Right cardiac atrium (tissue), 5 donors: ENCODE results near the gene PDE4D. TPM values are rescaled to one million over a fixed set of nuclear protein-coding genes. Genes with fewer than 3 reads are reported as not detected.

Experiments
- ATAC-seq, 2 donors: fragments of 200-7000 bp; cut with Tn5 transposase; one replicate each; pipeline versions ENCODE4 v1.8.0 to v1.9.1; 2020; ENCODE audit warnings: moderate library complexity in 2 of 2, mild to moderate bottlenecking in 1 of 2
- DNase-seq, 3 donors: peaks; one replicate each; pipeline ENCODE4 v3.0.0-alpha.2; 2020
- H3K27ac ChIP-seq: one replicate; pipeline ENCODE4 v1.5.1; 2013; ENCODE audit warnings: mild to moderate bottlenecking, low read length, control low read depth, moderate library complexity
- H3K27me3 ChIP-seq: one replicate; pipeline ENCODE4 v1.6.1; 2013; ENCODE audit not compliant: control insufficient read depth, insufficient read depth
- H3K4me1 ChIP-seq: one replicate; pipeline ENCODE4 v1.6.1; 2013; ENCODE audit warnings: low read length; ENCODE audit not compliant: control insufficient read depth, insufficient read depth
- H3K4me3 ChIP-seq: one replicate; pipeline ENCODE4 v1.5.1; 2013; ENCODE audit warnings: low read length, control low read depth
- H3K9me3 ChIP-seq: one replicate; pipeline ENCODE4 v1.6.1; 2013; ENCODE audit warnings: low read length; ENCODE audit not compliant: control insufficient read depth
- WGBS: extraction: QIAGEN DNeasy Blood & Tissue Kit; methylation state at CpG from one replicate; pipeline ENCODE4 v1.1.7; 2013; 5-methylcytosine and 5-hydroxymethylcytosine counted together
- intact Hi-C, 4 donors: fragments of 100-400 bp; cut with DNase I; formaldehyde crosslinking; loops; one replicate each; pipeline versions ENCODE4 v1.11.0 to v1.14.0; 2022 to 2023
- polyA plus RNA-seq: library from polyadenylated mRNA; stranded (reverse); fragments of 200-250 nt; gene quantifications from one replicate; pipeline ENCODE4 v1.2.3, GENCODE V29; 2013
- total RNA-seq, 4 donors: library from RNA; stranded (reverse); fragmentation: NEBNext Ultra II Directional; extraction: Animal tissue kit (Norgen Biotek cat#: 25700); gene quantifications; one replicate each; pipeline ENCODE4 v1.2.1, GENCODE V29; 2021
- donor health status: healthy with polysubstance abuse.
- donor health status: DM: no; HTN: yes; CAD: no.
- donor health status: DM: no; HTN: no; CAD: no.
- donor health status: DM: no; HTN: yes; CAD: no; lungs with severe emphysema.
- donor health status: DM: yes; HTN: yes; CAD: no.

Gene PDE4D
- total and polyA plus RNA-seq, 5 donors, result 13.2 to 104 (median 38.8) TPM

GRCh38 chr5:59241119-59241518 lies 652.4 kb downstream of the PDE4D start:
- 94% methylated on average over 1 of the region's 1 CpG for WGBS
- intact Hi-C loops, result no loop called here
- peaks cover 14% of the 10 kb centered on the region for H3K4me1 ChIP-seq

GRCh38 chr5:59238126-59238902 lies 655.2 kb downstream of the PDE4D start:
- no peaks in the 10 kb centered on the region for H3K9me3 ChIP-seq
- ATAC-seq (no peak), DNase-seq (no peak)
- H3K4me3 ChIP-seq, result no peak overlapping the region
- peaks cover 9% of the 10 kb centered on the region for H3K4me1 ChIP-seq
- 85% methylated on average over 3 of the region's 3 CpGs for WGBS
- no peaks in the 10 kb centered on the region for H3K27me3 ChIP-seq
- no peak overlapping the region for H3K27ac ChIP-seq
- intact Hi-C loops, result no loop called here

More at GRCh38 chr5:59241119-59241518, 652.4 kb downstream of the PDE4D start:
- ATAC-seq (no peak), DNase-seq (peak in 1 of 3 donors; percentile 20)
- Histone ChIP-seq H3K9me3 (no peaks in the 10 kb centered on the region), H3K4me3 (no peak overlapping the region), H3K27me3 (no peaks in the 10 kb centered on the region), H3K27ac (no peak overlapping the region)

DNA sequence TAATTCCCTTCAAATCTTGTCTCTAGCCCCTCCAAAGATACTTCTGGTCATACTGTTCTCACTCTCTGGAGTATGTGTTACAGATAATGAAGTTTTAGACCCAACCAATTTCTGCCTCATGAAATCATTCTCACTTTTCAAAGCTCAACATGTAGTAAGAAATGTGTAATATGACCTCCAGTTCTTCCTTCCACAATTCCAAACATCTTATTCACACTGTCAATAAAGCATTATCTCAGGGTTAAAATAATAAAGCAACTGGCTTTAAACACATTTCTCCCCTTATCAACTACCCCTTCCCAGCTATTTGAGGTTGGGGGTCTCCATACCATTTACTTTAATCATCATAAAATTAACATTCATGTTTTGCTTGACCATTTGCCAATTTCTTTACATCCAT lies 656.5 kb downstream of the PDE4D start:
- H3K4me3 ChIP-seq, result no peak overlapping the region
- no peak overlapping the region for H3K27ac ChIP-seq
- DNase-seq (no peak), ATAC-seq (no peak)
- intact Hi-C loops, result no loop called here
- H3K9me3 ChIP-seq, result no peaks in the 10 kb centered on the region
- peaks cover 9% of the 10 kb centered on the region for H3K4me1 ChIP-seq
- no peaks in the 10 kb centered on the region for H3K27me3 ChIP-seq

DNA sequence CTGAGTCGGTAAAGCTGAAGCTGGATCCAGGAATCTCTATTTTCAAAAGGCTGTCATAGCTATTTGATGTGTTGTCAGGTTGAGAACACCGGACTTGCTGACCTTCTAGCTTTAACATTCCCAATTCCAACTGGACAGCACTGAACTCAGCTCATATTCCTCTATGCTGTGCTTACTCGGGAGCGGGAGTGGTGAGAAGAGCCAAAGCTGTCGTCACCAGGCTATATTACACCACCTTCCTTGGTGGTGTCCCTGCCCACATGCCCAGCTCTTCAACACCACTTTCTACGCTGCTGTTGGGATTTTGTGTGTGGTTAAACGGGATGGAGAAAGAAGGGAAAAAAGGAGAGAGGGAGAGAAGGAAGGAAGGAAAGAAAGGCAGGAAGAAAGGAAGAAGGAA lies 657.1 kb downstream of the PDE4D start:
- peaks cover 8% of the 10 kb centered on the region for H3K4me1 ChIP-seq
- WGBS, result 50% methylated on average over 7 of the region's 7 CpGs

DNA sequence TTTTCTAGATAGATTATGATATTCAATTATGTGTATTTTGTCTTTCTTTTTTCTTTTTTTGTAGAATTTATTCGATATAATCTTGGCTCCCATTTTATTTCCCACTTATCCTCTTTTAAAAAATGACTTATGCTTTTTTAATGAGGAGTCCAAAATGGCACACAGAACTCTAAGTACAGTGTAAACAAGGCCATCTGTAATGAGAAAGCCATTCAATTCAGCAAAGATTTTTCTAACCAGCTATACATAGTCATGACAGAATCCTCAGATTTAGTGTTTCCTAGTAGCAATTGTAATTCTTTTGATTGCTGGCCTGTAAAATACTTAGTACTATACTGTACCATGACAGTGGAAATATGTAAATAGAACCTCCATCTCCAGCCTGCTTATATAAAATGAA lies 659.3 kb downstream of the PDE4D start:
- ATAC-seq (no peak), DNase-seq (no peak)
- no peaks in the 10 kb centered on the region for H3K27me3 ChIP-seq
- peaks cover 4% of the 10 kb centered on the region for H3K4me1 ChIP-seq
- WGBS, result 88% methylated on average over 1 of the region's 1 CpG
- H3K27ac ChIP-seq, result no peak overlapping the region
- H3K4me3 ChIP-seq, result no peak overlapping the region
- no peaks in the 10 kb centered on the region for H3K9me3 ChIP-seq
- intact Hi-C loops, result no loop called here

More for the DNA sequence above, 657.1 kb downstream of the PDE4D start:
- Histone ChIP-seq H3K27ac (peak overlapping the region; percentile 81), H3K27me3 (no peaks in the 10 kb centered on the region), H3K4me3 (no peak overlapping the region), H3K9me3 (no peaks in the 10 kb centered on the region)
- intact Hi-C loops, result no loop called here
- ATAC-seq (peak; percentile 82 to 85), DNase-seq (peak; percentile 47 to 64 (median 58))

DNA sequence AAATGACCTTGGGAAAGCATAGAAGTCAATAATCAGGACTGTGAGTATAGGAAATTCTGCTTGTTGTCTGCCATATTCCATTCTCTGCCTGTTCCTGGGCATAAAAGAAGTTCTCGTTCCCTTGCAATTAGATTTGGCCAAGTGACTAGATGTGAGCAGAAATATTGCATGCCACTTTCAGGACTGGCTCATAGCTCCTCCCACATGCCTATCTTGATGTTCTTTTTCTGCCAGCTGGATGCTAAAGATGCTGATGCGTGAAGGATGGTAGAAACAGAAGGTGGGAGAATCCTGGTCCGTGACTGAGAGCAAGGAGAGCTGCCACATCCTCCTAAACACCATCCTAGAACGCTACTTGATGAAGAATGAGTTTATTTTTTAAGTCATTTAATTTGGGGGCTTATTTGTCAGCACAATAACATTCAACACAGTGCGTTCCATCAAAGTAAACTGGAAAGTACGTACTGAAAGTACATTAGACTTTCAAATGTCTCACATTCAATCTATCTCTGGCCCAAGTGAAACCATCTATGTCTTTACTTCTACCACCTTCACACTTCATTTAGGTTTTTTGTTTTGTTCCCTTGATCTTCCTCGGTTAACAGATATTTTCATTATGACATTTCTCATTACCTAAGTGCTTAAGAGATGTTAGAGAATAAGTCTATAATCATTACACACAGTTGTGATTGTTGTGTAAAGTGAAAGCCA lies 662.1 kb downstream of the PDE4D start:
- Histone ChIP-seq H3K4me3 (no peak overlapping the region), H3K27ac (no peak overlapping the region), H3K9me3 (no peaks in the 10 kb centered on the region), H3K4me1 (peaks cover under 1% of the 10 kb centered on the region), H3K27me3 (no peaks in the 10 kb centered on the region)
- intact Hi-C loops, result no loop called here
- WGBS, result 91% methylated on average over 7 of the region's 7 CpGs
- DNase-seq, result no peak
- no peak for ATAC-seq

GRCh38 chr5:59222687-59223511 lies 670.6 kb downstream of the PDE4D start:
- Histone ChIP-seq H3K4me3 (no peak overlapping the region), H3K9me3 (no peaks in the 10 kb centered on the region), H3K27ac (no peak overlapping the region), H3K27me3 (no peaks in the 10 kb centered on the region), H3K4me1 (peaks cover 3% of the 10 kb centered on the region)
- peak; percentile 31 to 79 for ATAC-seq
- intact Hi-C loops, result no loop called here
- DNase-seq, result no peak

DNA sequence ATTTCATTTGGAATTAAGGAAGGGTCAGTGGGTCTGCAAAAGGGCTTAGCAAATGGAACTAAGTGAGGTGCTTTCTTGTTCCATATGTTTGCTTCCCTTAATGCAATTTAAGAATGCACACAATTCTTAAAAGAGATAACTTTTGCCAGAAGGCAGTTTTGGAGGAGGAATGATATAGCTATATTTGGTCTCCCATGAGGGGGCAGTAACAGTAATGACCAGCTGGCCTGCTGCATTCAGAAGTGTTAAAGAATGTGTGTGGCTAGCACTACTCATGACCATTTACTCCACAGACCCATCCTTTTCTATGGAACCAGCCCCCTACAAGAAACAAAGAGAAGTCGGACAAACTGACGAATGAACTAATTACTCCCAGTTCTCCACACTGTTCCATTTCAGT lies 671.8 kb downstream of the PDE4D start:
- Histone ChIP-seq H3K27me3 (no peaks in the 10 kb centered on the region), H3K27ac (no peak overlapping the region), H3K4me3 (no peak overlapping the region), H3K9me3 (no peaks in the 10 kb centered on the region), H3K4me1 (peaks cover 3% of the 10 kb centered on the region)
- DNase-seq (no peak), ATAC-seq (no peak)
- WGBS, result 98% methylated on average over 2 of the region's 2 CpGs
- intact Hi-C loops, result no loop called here

- WGBS, result 88% methylated on average over 1 of the region's 2 CpGs
- intact Hi-C loops, result no loop called here
- no peak overlapping the region for H3K27ac ChIP-seq
Observed at GRCh38 chr5:59218424-59219045, 675.0 kb downstream of the PDE4D start.

DNA sequence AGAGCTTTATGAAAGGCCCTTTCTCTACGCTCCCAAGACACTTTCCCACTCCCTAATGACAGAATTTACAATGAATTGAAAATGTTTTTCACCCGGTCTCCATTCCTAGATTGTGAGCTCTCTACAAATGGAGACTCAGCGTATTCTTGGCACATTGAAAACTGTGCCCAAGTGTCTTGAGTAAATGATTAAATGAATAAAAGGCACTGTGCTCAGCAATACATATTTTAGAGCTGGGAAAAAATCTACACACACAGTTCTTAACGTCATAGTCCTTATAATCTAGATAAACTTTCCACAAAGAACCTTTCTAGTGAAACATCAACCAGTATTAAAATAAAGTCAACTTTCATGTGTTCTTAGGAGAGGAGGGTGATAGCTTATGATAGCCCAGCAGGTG lies 676.7 kb downstream of the PDE4D start:
- Histone ChIP-seq H3K27ac (no peak overlapping the region), H3K4me3 (no peak overlapping the region), H3K4me1 (peaks cover under 1% of the 10 kb centered on the region), H3K9me3 (no peaks in the 10 kb centered on the region), H3K27me3 (no peaks in the 10 kb centered on the region)
- ATAC-seq (no peak), DNase-seq (no peak)
- 81% methylated on average over 4 of the region's 4 CpGs for WGBS
- intact Hi-C loops, result no loop called here

More at GRCh38 chr5:59218424-59219045, 675.0 kb downstream of the PDE4D start:
- Histone ChIP-seq H3K4me3 (no peak overlapping the region), H3K9me3 (no peaks in the 10 kb centered on the region), H3K27me3 (no peaks in the 10 kb centered on the region), H3K4me1 (peaks cover 3% of the 10 kb centered on the region)
- DNase-seq (no peak), ATAC-seq (no peak)
